ENCODE data around the gene SORCS1.

DNA sequence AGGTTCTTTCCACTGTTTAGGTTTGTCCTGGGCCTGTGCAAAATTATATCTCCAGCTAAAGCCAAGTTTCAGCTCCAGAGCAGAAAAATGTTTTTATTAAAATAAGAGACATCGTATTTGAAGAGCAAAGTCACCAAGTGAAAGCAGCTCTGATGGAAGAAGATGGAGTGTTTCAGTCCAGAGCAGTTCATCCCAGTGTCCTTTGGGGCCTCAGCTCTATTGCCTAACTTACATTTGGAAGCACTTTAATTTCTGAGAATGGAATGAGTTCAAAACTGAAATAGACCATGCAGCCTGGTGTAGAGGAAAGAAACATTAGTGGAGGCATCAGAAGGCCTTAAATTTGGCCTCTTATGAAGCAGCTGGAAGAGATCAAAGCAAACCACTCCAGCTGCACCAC, 545.2 kb downstream of the SORCS1 start:
- no peak for TF ChIP-seq CTCF (IDR thresholded peaks at IDR 0.05)
- no peak for TF ChIP-seq ZFX (IDR thresholded peaks at IDR 0.05; ENCODE audit: borderline replicate concordance)
